Breast epithelium (tissue), 4 donors: Measurements from ENCODE around the gene SLC38A6. TPM values are rescaled to one million over a fixed set of nuclear protein-coding genes. Genes with fewer than 3 reads are reported as not detected.

Experiments
- DNase-seq, 2 donors: peaks; one replicate each; pipeline ENCODE4 v3.0.0-alpha.2; 2019; ENCODE audit warnings: low spot score in 2 of 2
- H3K27ac ChIP-seq, 2 donors: fragments of 200-600 bp; sonication (generic) in 1 of 2; one replicate each; pipeline ENCODE4 v1.5.1; 2016 to 2019; ENCODE audit warnings: mild to moderate bottlenecking in 1 of 2
- H3K27me3 ChIP-seq, 2 donors: fragments of 200-600 bp; sonication (generic) in 1 of 2; one replicate each; pipeline versions ENCODE4 v1.5.1 to v1.6.0; 2017 to 2019; ENCODE audit warnings: control low read depth in 1 of 2, mild to moderate bottlenecking in 1 of 2
- H3K36me3 ChIP-seq: fragments of 200-600 bp; one replicate; pipeline ENCODE4 v1.5.1; 2019
- H3K4me1 ChIP-seq, 2 donors: fragments of 200-600 bp; sonication (generic); one replicate each; pipeline ENCODE4 v1.5.1; 2016 to 2019; ENCODE audit warnings: control low read depth in 1 of 2
- H3K4me3 ChIP-seq, 3 donors: fragments of 200-600 bp; sonication (generic); 1 replicate in 2 of 3; 2 replicates in 1 of 3; pipeline ENCODE4 v1.5.1; 2016 to 2019; ENCODE audit warnings: mild to moderate bottlenecking in 3 of 3, moderate library complexity in 2 of 3
- H3K9me3 ChIP-seq, 2 donors: fragments of 200-600 bp; sonication (generic) in 1 of 2; one replicate each; pipeline ENCODE4 v1.5.1; 2016 to 2019; ENCODE audit warnings: control low read depth in 1 of 2
- POLR2A ChIP-seq: fragments of 450-650 bp; IDR thresholded peaks from one replicate; pipeline ENCODE4 v1.6.1; 2016; ENCODE audit warnings: antibody characterized with exemption, mild to moderate bottlenecking, moderate library complexity
- POLR2AphosphoS5 ChIP-seq, 3 donors: sonication (generic); formaldehyde crosslinking; IDR thresholded peaks; one replicate each; pipeline ENCODE4 v1.6.1; 2017; ENCODE audit warnings: antibody characterized with exemption in 3 of 3
- intact Hi-C: fragments of 100-400 bp; cut with DNase I; formaldehyde crosslinking; loops from one replicate; pipeline ENCODE4 v1.15.1; 2023; ENCODE audit warnings: low total_unique reads
- total RNA-seq, 3 donors: library from RNA; depleted of rRNA; stranded (reverse); fragments of >200 nt; gene quantifications; one replicate each; pipeline ENCODE4 v1.1.0, GENCODE V29; 2016
- TF ChIP-seq, protein P1 (sequence below), 3 donors: fragments of 450-650 bp; IDR thresholded peaks; one replicate each; pipeline ENCODE4 v1.5.1; 2016 to 2017; ENCODE audit warnings: antibody characterized with exemption in 3 of 3, mild to moderate bottlenecking in 3 of 3, moderate library complexity in 3 of 3

The SLC38A6 gene
- total RNA-seq, 3 donors from 2014 or later = 39.7 to 45.0 (median 44.1) TPM

DNA sequence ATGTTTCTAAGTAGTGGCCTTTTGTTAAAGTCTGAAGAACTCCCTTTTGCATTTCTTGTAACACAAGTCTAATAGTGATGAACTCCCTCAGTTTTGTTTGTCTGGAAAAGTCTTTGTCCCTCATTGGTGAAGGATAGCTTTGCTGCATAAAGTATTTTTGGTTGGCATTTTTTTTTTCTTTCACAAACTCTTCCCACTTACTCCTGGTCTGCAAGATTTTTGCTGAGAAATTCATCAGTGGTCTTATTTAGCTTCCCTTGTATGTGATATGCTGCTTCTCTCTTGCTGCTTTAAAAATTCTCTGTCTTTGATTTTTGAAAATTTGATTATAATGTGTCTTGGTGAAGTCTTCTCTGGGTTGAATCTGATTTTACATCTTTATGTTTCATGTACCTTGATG, 22.9 kb upstream of the SLC38A6 start:
- no peaks in the 10 kb centered on the region for H3K27me3 ChIP-seq
- DNase-seq = no peak
- no peak overlapping the region for H3K4me3 ChIP-seq
- no peak for TF ChIP-seq POLR2A
- TF ChIP-seq, protein P1, sequence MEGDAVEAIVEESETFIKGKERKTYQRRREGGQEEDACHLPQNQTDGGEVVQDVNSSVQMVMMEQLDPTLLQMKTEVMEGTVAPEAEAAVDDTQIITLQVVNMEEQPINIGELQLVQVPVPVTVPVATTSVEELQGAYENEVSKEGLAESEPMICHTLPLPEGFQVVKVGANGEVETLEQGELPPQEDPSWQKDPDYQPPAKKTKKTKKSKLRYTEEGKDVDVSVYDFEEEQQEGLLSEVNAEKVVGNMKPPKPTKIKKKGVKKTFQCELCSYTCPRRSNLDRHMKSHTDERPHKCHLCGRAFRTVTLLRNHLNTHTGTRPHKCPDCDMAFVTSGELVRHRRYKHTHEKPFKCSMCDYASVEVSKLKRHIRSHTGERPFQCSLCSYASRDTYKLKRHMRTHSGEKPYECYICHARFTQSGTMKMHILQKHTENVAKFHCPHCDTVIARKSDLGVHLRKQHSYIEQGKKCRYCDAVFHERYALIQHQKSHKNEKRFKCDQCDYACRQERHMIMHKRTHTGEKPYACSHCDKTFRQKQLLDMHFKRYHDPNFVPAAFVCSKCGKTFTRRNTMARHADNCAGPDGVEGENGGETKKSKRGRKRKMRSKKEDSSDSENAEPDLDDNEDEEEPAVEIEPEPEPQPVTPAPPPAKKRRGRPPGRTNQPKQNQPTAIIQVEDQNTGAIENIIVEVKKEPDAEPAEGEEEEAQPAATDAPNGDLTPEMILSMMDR (IDR thresholded peaks at IDR 0.05) = no peak
- H3K9me3 ChIP-seq = peaks cover 21 to 49% of the 10 kb centered on the region in 2 donors
- no peak overlapping the region for H3K27ac ChIP-seq
- H3K4me1 ChIP-seq = no peaks in the 10 kb centered on the region
- H3K36me3 ChIP-seq = no peaks in the 10 kb centered on the region
- intact Hi-C loops = no loop called here

DNA sequence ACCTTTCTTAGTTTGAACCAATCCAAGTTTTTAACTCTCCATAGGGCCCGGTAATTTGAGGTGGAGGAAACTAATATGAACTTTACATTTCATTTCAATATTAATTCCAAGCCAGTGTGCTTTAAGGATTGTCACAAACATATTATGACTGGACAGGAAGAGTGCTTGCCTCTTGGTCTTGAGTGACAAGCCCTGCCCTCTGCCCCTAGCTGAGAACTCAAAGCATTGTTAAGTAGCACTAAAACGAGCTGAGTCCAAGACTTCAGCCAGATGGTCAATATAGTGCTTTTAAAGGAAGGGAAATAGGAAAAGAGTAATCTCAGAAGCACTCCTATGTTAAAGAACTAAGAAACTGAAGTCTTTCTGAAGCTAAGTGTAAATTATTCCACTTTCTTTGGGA, 17.3 kb upstream of the SLC38A6 start:
- intact Hi-C loops = loop anchor here (5.0 kb wide), 1 partner anchor 131 kb away; no protein-coding TSS in a partner anchor
- H3K4me3 ChIP-seq = no peak overlapping the region

DNA sequence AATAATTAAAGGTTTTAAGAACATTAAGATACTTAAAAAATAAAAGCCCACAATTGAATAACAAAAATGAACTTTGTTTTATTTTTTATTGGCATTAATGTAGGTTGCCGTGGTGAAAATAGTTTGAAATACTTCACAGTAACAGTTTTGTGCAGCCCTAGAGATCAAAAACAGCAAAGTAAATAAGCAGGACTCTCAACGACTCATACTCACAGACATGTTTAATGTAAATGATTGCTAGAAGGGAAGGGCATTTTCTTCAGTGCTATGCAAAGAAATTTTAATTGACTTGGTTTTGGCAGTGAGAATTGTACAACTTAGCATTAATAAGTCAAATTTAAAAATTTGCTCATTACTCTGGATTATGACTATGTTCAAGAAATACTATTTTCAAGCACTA, 16.1 kb upstream of the SLC38A6 start:
- Histone ChIP-seq H3K4me3 (no peak overlapping the region), H3K36me3 (no peaks in the 10 kb centered on the region), H3K9me3 (no peaks in the 10 kb centered on the region), H3K27ac (no peak overlapping the region), H3K27me3 (no peaks in the 10 kb centered on the region), H3K4me1 (no peaks in the 10 kb centered on the region)
- no peak for DNase-seq
- TF ChIP-seq, protein P1 (IDR thresholded peaks at IDR 0.05) = no peak
- TF ChIP-seq POLR2A = no peak
- no peak for TF ChIP-seq POLR2AphosphoS5 (IDR thresholded peaks at IDR 0.05)
- intact Hi-C loops = loop anchor here (5.0 kb wide), 1 partner anchor 133 kb away; no protein-coding TSS in a partner anchor

More for the DNA sequence above, 17.3 kb upstream of the SLC38A6 start:
- H3K9me3 ChIP-seq = peaks cover 7% of the 10 kb centered on the region in 2 donors
- DNase-seq = no peak
- no peaks in the 10 kb centered on the region for H3K4me1 ChIP-seq
- H3K27me3 ChIP-seq = no peaks in the 10 kb centered on the region
- no peak overlapping the region for H3K27ac ChIP-seq
- no peaks in the 10 kb centered on the region for H3K36me3 ChIP-seq
- no peak for TF ChIP-seq POLR2A
- TF ChIP-seq POLR2AphosphoS5 (IDR thresholded peaks at IDR 0.05) = no peak
- TF ChIP-seq, protein P1 (IDR thresholded peaks at IDR 0.05) = no peak

DNA sequence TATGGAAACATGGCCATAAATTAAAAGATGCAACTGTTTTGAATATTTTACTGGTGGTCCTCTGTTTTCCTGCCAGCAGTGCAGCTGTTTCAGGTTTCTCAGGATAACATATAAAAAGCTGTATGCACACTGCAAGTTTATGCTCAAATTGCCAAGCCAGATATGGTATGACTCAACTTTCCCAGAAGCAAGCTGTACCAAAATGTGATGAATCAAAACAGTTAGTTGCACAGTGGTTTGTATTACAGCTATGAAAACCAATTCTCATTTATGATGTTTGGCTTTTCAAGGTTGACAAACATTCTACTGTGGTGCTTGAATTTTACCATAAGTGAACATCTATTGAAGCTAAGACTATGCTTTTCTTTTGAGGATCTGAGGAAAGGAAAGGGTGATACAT, 15.6 kb upstream of the SLC38A6 start:
- intact Hi-C loops = no loop called here
- no peak for DNase-seq
- Histone ChIP-seq H3K27ac (no peak overlapping the region), H3K4me3 (no peak overlapping the region), H3K9me3 (no peaks in the 10 kb centered on the region), H3K27me3 (no peaks in the 10 kb centered on the region), H3K36me3 (no peaks in the 10 kb centered on the region), H3K4me1 (no peaks in the 10 kb centered on the region)
- TF ChIP-seq POLR2AphosphoS5 (IDR thresholded peaks at IDR 0.05) (no peak), POLR2A (no peak)
- TF ChIP-seq, protein P1 (IDR thresholded peaks at IDR 0.05) = no peak

DNA sequence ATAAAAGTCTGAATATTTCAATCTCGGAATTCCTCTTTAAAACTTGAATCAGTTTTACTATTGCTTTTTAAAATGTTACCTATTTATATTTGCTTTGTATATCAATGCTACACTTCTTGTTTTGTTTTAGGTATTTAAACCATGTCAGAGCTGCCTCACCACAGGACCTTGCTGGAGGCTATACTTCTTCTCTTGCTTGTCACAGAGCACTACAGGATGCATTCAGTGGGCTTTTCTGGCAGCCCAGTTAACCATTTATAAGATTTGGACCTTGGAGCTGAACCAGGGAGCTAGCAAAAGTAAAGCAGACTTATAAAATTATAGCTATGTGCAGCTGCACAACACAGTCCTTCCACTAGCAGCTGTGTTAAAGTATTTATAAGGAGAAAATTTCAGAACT, 12.9 kb upstream of the SLC38A6 start:
- no peaks in the 10 kb centered on the region for H3K36me3 ChIP-seq
- H3K4me3 ChIP-seq = no peak overlapping the region
- intact Hi-C loops = no loop called here
- no peak for DNase-seq
- no peaks in the 10 kb centered on the region for H3K9me3 ChIP-seq
- no peaks in the 10 kb centered on the region for H3K4me1 ChIP-seq
- no peak overlapping the region for H3K27ac ChIP-seq
- H3K27me3 ChIP-seq = no peaks in the 10 kb centered on the region
- TF ChIP-seq, protein P1 (IDR thresholded peaks at IDR 0.05) = no peak
- no peak for TF ChIP-seq POLR2A
- no peak for TF ChIP-seq POLR2AphosphoS5 (IDR thresholded peaks at IDR 0.05)
